GM12872 (cell line): ENCODE measurements around the gene ZNF660.

ENCODE experiments used
- CTCF ChIP-seq: IDR thresholded peaks from 3 replicates; pipeline ENCODE4 v1.5.1; 2011; ENCODE audit warnings: low read depth, mild to moderate bottlenecking, low read length, moderate library complexity; ENCODE audit not compliant: insufficient read depth

The ZNF660 gene

GRCh38 chr3:44584646-44585501, at the start of gene ZNF660:
Gene ZNF660 (plus strand): TSS chr3:44584964. CDS start chr3:44594194, 9,230 bp downstream.
- no peak for TF ChIP-seq CTCF

GRCh38 chr3:44535364-44535763, 49.4 kb upstream of the ZNF660 start:
- TF ChIP-seq CTCF = no peak

- TF ChIP-seq CTCF = no peak
Measured at GRCh38 chr3:44554626-44555592, 29.9 kb upstream of the ZNF660 start, which contains the start of gene ZKSCAN7. Gene ZKSCAN7 (plus strand): TSS chr3:44555193. CDS start chr3:44557048, 1,855 bp downstream.

GRCh38 chr3:44555723-44556122, 29.0 kb upstream of the ZNF660 start:
- TF ChIP-seq CTCF = no peak

- no peak for TF ChIP-seq CTCF
Measured at GRCh38 chr3:44557074-44557473, 27.7 kb upstream of the ZNF660 start.

- TF ChIP-seq CTCF = no peak
Measured at GRCh38 chr3:44561076-44561475, 23.7 kb upstream of the ZNF660 start.

GRCh38 chr3:44562147-44562546, 22.6 kb upstream of the ZNF660 start:
- no peak for TF ChIP-seq CTCF
